22Rv1 (cell line): ENCODE data around the gene PTPRE.

Experiments used
- H3K27ac ChIP-seq: fragments of 450-650 bp; 2 replicates; pipeline ENCODE4 v1.5.1; 2017
- ZFX ChIP-seq: fragments of 450-650 bp; IDR thresholded peaks from 2 replicates; pipeline ENCODE4 v1.6.1; 2017; ENCODE audit warnings: antibody characterized with exemption, borderline replicate concordance
- TF ChIP-seq, protein P1 (sequence below): fragments of 450-650 bp; IDR thresholded peaks from 2 replicates; pipeline ENCODE4 v1.5.1; 2017; ENCODE audit warnings: mild to moderate bottlenecking

PTPRE gene

DNA sequence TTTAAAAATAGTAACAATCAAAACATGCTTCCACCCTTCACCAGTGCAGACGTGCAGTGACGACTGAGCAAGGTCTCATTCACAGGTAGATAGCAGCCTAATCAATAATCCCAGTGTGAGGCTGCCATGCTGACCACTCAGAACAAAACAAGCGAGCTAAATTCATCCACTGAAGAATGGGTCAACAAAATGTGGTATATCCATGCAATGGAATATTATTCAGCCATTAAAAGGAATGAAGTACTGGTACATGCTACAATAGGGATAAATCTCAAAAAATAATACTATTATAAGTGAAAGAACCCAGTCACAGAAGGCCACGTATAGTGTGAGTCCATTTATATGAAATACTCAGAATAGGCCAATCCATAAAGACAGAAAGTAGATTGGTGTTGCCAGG, 74.0 kb downstream of the PTPRE start:
- H3K27ac ChIP-seq, result no peak overlapping the region
- TF ChIP-seq, protein P1, sequence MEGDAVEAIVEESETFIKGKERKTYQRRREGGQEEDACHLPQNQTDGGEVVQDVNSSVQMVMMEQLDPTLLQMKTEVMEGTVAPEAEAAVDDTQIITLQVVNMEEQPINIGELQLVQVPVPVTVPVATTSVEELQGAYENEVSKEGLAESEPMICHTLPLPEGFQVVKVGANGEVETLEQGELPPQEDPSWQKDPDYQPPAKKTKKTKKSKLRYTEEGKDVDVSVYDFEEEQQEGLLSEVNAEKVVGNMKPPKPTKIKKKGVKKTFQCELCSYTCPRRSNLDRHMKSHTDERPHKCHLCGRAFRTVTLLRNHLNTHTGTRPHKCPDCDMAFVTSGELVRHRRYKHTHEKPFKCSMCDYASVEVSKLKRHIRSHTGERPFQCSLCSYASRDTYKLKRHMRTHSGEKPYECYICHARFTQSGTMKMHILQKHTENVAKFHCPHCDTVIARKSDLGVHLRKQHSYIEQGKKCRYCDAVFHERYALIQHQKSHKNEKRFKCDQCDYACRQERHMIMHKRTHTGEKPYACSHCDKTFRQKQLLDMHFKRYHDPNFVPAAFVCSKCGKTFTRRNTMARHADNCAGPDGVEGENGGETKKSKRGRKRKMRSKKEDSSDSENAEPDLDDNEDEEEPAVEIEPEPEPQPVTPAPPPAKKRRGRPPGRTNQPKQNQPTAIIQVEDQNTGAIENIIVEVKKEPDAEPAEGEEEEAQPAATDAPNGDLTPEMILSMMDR, result no peak
- no peak for TF ChIP-seq ZFX

DNA sequence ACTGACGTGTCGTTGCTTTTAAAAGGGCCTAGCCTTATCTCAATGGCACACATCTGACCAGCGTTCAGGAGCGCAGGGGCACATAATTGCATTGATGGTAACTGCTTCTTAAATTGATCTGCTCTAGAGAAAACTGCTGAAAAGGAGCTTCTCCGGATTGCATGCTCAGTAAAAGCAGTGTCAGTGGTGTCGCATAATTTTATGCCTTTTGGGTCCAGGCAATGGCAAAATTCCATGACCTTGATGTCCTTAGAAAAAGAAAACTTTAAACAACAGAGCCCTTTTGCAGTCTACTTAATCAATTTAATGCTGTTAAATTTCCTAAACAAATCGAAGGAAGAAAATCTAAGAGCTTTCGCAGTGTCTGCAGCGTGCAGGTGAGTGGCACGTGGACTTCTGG, 75.7 kb downstream of the PTPRE start:
- H3K27ac ChIP-seq, result no peak overlapping the region
- no peak for TF ChIP-seq ZFX
- TF ChIP-seq, protein P1, result no peak

DNA sequence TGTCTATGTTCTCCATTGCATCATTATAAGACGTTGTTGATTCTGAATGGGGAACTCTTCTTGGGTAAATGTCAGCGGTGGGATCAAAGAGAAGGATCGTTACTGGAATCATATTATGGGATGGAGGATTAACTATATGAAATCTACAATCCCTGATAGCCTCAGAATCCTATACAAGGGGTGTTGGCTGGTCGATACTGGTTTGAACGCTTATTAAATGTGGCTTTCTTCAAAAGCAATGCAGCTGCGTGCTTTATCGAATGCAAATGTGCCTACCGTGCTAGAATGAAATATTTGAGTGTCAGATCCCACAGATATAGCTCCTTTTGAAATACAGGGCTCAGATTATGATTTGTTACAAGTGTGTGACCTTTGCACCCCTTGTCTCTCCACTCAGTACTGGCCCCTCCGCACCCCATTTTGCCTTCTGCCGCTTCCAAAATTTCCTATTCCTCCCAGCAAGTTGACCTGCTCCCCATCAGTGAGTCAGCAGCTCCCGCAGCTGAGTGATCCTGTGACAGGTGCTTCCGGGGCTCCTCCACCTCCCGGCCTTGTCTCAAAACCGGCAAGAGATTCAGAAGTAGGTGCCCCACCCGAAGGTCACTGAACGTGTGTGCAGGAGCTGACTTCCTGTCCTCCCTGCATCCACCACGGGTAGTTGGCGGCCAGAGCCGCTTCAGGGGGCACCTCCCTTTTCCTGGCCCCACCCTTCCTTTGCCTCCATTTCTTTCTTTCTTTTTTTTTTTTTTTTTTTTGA, 76.6 kb downstream of the PTPRE start:
- H3K27ac ChIP-seq, result no peak overlapping the region
- TF ChIP-seq, protein P1, result no peak
- no peak for TF ChIP-seq ZFX

DNA sequence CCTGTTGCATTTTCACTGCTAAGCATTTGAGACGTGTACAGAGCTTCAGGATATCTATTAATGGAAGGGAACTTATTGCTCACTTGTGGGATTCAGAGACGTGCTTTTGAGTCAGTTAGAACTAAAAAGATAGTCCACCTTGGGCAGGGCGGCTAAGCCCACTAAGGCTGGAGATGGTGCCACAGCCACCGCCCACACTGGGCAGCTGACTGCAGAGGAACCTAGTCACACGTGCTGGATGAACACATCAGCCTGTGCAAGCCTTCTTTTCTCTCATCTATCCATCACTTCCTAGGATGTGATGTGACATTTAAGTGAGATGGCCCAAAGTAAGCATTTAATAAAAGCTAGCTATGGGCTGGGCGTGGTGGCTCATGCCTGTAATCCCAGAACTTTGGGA, 78.0 kb downstream of the PTPRE start:
- no peak overlapping the region for H3K27ac ChIP-seq

DNA sequence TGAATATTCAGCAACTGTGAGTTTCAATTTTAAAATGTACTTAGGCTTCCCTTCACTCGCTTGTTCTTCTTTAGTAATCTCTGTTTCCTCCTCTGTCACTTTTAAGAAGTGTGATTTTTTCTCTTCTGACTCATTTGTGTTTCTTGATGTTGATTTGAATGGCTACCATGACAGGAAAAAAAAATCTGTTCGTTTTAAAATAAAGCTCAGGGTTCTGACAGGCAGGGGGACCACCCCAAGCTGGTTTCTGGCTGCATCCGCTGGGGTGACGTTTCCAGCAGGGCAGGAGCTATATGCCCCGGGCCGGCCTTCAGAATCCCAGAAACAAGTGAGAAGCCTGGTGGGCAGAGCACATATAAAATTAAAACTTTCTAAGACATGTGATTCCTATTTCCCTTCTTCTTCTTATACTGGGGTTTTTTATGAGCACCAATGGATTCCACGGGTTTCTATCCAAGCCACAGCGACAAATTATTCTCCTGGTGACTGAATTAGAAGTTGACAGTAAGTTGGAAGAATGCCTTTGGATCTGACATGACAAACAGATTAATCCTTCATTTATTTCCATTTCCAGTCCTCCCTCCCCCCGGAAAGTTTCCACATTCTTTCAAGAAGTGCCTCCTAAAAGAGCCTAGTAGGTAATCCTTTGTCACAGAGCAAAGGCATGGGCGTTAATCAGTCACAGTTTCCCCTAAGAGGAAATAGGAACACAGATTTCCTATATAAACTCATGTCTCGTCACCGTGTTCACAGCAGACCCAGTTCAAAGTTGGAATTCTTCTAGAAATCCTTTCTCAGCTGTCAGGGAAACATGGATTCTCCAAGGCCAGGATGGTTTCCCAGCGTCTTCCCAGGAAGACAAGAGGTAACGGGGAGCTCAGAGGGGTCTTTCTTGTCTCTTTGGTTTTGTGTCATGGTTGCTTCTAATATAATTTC, 79.9 kb downstream of the PTPRE start:
- H3K27ac ChIP-seq, result no peak overlapping the region
- no peak for TF ChIP-seq ZFX
- TF ChIP-seq, protein P1, result no peak

More for the DNA sequence above, 78.0 kb downstream of the PTPRE start:
- TF ChIP-seq ZFX, result no peak
- TF ChIP-seq, protein P1, result no peak

DNA sequence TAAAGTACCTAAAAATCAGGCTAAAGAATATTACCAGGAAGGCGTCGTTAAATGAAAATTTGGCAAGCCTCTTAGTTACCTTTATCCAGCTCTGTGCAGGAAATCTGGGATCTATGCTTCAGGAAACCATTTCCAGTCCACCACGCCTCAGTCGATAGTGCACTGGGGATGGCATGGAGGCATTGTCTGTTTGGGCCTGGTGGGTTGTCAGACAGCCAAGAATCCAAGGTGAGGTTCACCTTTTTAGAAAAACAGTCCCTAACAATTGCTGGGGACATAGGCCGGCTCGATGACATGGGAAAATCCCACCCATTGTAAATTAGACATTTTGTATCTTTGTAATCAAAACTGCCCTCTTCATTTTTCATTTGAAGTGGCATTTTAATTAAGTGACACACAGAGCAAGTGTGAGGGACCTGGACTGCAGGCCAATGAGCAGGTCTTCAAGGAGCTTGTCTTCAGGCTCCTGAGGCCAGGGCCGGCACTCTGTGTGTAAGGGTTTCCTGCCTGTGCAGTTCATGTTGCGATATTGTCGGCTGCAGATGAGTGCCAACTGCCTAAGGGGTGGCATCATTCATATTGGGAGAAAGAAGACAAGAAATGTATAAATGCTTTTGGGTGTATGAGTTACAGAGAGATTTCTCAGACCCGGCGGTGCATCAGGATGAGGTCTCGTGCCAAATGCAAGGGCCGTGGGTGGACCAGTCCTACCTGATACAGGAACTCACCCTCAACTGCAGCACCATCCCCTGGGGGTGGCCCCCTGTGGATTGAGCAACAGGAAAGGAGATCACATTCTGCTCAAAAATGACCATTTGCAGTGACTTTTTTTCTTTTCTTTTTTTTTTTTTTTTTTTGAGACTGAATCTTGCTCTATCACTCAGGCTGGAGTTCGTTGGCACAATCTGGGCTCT, 80.8 kb downstream of the PTPRE start:
- TF ChIP-seq, protein P1, result no peak
- no peak for TF ChIP-seq ZFX
- H3K27ac ChIP-seq, result no peak overlapping the region
